AG09319 (cell line): ENCODE data around the gene DCTN4.
"Not testable (repeated sequence)": the region's sequence is repeated elsewhere in the genome, so short reads cannot be mapped to it uniquely, and the experiment has no call there.

Experiments
- DNase-seq: peaks from one replicate; pipeline ENCODE4 v3.0.0-alpha.2; 2010; ENCODE audit warnings: low read depth; ENCODE audit errors: extremely low read depth
- CTCF ChIP-seq: IDR thresholded peaks from 2 replicates; pipeline ENCODE4 v1.5.1; 2011; ENCODE audit warnings: low read depth, mild to moderate bottlenecking, inconsistent platforms, low read length, moderate library complexity

Gene DCTN4

GRCh38 chr5:150753463-150753862 is 5.4 kb downstream of the DCTN4 start:
- DNase-seq, result no peak

GRCh38 chr5:150751096-150751891 is 7.5 kb downstream of the DCTN4 start:
- no peak for DNase-seq
- no peak for TF ChIP-seq CTCF

More at GRCh38 chr5:150753463-150753862, 5.4 kb downstream of the DCTN4 start:
- no peak for TF ChIP-seq CTCF

GRCh38 chr5:150750469-150750868 is 8.3 kb downstream of the DCTN4 start:
- no peak for DNase-seq
- no peak for TF ChIP-seq CTCF

GRCh38 chr5:150743142-150743488 is 15.7 kb downstream of the DCTN4 start:
- not testable (repeated sequence) for DNase-seq

- DNase-seq, result not testable (repeated sequence)
Measured at GRCh38 chr5:150742455-150743141, 16.2 kb downstream of the DCTN4 start.

GRCh38 chr5:150740992-150741391 is 17.8 kb downstream of the DCTN4 start:
- DNase-seq, result no peak
- no peak for TF ChIP-seq CTCF

GRCh38 chr5:150738862-150739261 is 20.0 kb downstream of the DCTN4 start:
- no peak for DNase-seq
- TF ChIP-seq CTCF, result no peak

- no peak for DNase-seq
- TF ChIP-seq CTCF, result no peak
Measured at GRCh38 chr5:150734579-150735384, 24.0 kb downstream of the DCTN4 start.
